Stimulated activated CD8-positive, alpha-beta memory T cell treated with anti-CD3 and anti-CD28 coated beads, Interleukin-2, amount 100 ng/mL, for 48 hours (primary cell): ENCODE data around the gene CRIP2.

ENCODE experiments used
- DNase-seq, 2 donors: peaks; one replicate each; pipeline ENCODE4 v3.0.0-alpha.2; 2020; ENCODE audit warnings: low read depth in 2 of 2

The CRIP2 gene

DNA sequence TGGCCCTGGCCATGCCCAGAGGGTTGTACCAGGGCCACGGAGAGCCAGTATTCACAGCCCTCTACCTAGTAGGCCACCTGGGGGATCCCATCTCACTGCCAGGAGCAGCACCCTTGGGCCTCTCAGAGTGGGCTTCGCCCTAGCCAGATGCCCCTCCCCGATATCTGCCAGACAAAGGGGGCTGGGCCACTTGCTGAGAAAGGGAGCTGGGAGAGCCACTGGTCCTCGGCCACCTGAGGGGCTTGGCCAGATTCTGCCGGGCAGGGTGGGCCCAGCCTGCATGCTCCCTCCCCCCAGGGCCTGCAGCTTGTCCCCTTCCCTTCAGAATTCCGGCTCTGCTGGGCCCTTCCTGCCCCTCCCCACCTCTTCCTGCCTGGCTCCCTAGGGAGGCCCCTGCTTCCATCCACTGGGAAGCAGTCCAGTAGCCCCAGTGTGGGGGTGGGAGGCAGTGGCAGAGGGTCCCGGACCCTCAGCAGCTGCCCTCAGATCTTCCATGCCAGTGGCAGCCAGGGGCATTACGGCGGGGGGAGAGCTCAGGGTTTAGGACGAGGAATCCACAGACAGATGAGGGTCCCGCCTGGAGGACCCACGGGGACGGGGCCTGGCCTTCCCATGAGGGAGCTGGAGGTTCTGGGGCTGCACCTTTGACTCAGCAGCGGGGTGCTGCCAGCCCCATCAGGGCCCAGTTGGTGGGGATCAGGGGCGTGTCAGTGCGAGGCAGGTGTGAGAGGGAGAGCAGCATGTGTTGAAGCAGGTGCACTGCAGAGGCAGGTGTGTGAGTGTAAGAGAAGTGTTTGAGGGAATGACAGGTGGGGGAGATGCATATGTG, 2.4 kb downstream of the CRIP2 start:
- DNase-seq = no peak

GRCh38 chr14:105477660-105478397, 3.2 kb downstream of the CRIP2 start:
- DNase-seq = no peak

GRCh38 chr14:105478398-105479251, 4.0 kb downstream of the CRIP2 start:
- no peak for DNase-seq

DNA sequence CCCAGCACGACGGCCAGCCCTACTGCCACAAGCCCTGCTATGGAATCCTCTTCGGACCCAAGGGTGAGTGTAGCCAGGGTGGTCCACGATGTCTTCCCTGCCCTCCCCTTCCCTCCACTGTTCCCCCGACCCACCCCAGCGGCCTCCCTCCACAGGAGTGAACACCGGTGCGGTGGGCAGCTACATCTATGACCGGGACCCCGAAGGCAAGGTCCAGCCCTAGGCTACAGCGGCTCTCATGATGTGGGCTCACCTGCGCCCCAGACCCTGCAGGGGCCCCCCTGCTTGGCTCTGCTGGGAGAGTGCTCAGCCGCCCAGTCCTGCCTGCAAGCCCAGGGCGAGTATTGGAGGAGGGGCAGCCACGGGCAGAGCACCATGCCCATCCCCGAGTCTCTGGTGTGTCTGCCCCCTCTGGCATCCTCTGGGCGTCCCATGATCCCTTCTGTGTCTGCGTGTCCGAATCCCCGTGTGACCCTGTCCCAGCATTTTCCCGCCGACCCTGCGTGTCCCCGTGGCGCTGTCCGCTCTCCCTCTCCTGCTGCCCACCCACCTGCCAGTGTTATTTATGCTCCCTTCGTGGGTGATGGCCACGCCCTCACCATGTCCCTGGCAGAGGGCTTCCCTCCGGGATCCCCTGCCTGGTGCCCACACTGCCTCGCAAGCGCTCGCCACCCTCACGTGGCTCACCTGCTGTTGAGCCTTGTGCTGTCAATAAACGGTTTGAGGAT, 5.0 kb downstream of the CRIP2 start:
- no peak for DNase-seq

DNA sequence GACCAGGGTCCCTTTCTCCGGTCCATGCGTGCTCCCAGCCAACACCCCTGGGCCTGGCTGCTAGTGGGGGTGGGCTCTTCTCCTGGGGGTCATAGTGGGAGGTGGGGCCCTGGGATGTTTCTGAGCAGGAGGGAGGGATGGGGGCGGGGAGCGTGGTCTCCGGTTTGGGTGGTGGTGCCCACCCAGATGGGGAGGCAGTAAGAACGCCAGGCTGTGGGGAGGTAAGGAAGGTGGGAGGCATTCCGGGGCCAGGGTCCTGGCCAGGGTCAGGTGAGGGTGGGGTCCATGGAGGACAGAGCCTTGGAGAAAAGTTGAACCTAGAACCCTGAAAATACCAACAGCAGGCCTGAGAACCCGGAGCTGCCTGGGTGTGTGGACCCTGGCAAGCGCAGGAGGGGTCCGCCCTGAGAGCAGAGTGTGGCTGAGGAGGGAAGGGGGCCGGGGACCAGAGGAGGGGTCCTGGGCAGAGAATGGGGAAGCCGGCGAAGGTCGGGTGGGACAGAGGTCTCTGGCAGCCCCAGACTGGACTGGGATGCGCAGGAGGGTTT, 5.7 kb downstream of the CRIP2 start:
- DNase-seq = no peak

DNA sequence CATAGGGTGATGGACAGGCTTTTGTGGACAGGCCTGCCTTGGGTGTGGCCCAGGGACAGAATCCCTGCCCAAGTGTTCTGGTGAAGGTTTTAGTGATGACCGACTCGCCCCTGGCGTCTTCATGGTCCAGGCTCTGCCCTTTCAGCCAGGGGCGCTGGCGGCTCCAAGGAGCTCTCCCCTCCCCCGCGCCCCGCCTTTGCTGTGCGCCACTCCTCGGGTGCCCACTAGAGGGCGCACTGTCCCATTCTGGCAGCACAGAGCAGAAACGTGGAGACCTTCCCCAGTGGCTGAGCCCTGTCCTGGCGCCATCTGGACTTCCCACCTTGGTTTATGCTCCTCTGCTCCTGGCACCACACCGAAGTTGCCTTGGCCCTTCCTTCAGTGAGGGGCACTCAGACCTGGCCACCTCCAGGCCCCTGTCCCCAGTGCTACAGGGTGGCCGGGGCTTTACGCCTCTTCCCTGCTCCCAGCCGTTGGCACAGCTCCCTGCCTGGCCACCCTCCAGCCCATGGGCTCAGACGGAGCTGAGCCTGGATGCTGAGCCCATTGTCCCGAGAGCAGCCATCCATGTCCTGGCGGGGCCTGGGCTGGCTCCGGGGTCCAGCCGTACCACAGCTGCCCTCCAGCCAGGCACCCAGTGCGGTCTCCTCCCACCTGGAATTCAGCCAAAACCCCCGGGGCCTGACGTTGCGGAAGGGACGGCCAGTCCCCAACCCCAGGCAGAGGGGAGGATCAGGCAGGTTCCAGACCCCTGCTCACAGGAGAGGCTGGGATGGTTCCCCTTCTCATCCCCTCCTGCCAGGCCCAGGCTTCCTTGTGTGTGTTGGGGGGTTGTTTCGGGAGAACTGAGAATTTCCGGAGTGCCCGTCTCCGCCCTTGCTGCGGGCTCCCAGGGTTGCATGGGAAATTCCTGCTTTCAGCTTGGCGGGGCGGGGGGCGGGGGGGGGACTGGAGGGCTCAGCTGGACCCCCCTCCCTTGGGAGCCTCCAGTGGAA, 6.5 kb downstream of the CRIP2 start:
- peak; percentile 83 to 89 for DNase-seq

- DNase-seq = peak; percentile 84 to 86
Measured at GRCh38 chr14:105481886-105482457, 7.4 kb downstream of the CRIP2 start.

GRCh38 chr14:105482486-105483110, 8.0 kb downstream of the CRIP2 start:
- DNase-seq = no peak

GRCh38 chr14:105483300-105484068, 8.9 kb downstream of the CRIP2 start:
- no peak for DNase-seq

- DNase-seq = no peak
Measured at GRCh38 chr14:105484069-105484996, 9.7 kb downstream of the CRIP2 start.

DNA sequence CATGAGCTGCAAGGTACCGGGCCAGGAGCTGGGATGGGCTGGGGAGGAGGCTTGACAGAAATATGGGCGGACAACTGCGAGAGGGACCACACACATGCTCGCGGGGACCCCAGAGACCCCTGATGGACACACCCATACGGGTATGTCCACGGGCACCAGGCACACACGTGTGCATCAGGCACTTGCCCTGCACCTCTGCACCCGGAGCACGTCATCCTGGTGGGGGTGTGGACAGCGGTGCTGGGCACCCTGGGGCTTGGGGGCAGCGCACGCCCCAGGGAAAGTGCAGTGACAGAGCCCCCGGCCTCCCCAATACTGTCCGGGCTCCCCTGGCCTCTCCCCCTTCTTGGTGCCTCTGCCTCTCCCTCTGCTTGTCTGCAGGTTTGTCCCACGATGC, 10.4 kb downstream of the CRIP2 start:
- DNase-seq = no peak

GRCh38 chr14:105485739-105486162, 11.1 kb downstream of the CRIP2 start:
- DNase-seq = peak in 1 of 2 donors; percentile 33

- DNase-seq = no peak
Measured at GRCh38 chr14:105486163-105486973, 11.7 kb downstream of the CRIP2 start, which contains the start of gene CRIP1. CRIP1 (plus strand) TSS chr14:105486886; CDS start chr14:105487260, 374 bp downstream.

DNA sequence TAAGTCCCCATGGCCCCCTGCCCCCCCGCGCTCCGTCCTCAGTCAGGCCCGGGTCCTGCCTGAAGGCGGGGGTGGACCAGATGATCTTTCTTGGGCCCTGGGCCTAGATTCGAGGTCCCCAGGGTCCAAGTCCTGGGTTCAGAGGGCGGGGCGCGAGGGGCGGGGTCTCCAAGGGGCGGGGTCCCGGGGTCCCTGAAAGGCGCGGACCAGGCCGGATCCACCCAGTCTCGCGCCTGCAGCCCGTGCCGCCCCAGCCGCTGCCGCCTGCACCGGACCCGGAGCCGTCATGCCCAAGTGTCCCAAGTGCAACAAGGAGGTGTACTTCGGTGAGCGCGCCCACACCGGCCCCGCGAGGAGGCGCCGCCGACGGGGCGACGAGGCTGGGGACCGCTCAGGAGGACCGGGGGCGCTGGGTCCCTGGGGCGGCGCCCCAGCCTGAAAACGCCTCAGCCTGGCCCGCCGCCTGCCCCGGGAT, 12.4 kb downstream of the CRIP2 start:
- peak; percentile 40 to 58 for DNase-seq

DNA sequence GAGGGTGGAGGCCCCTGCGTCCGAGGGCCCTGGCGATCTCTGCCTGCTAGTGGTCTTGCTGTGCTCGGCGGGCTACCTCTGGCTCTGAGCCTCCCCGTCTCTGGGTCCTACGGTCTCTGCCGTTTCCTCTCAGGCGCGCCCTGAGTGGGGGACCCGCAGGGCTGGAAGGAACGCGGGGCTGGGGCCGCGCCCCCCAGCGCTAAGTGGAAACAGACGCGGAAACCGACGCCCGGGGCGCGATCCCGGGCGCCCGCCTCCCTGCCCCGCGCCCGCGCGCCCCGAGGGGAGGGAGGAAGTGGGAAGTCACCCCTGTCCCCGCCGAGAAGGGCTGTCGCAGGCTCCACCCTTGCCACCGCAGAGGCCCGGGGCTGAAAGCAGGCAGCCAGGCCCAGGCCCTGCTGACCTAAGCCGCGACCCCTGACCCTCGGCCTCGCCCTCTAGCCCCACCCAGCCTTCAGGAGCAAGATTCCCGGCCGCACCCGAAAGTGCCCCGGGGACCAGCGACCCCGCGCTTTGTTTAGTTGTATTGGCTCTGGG, 12.9 kb downstream of the CRIP2 start:
- DNase-seq = peak; percentile 43 to 55
